GM13977 (cell line): ENCODE results near the gene PLXNA4.

ENCODE experiments used
- DNase-seq: peaks from one replicate; pipeline ENCODE4 v3.0.0; 2012; ENCODE audit warnings: low spot score
- CTCF ChIP-seq: IDR thresholded peaks from 2 replicates; pipeline ENCODE4 v1.5.1; 2012; ENCODE audit warnings: mild to moderate bottlenecking, control low read depth; ENCODE audit not compliant: insufficient read depth; ENCODE audit errors: extremely low read depth, missing control alignments
- in situ Hi-C: fragments of 300-500 bp; cut with MboI; formaldehyde crosslinking; loops from one replicate; pipeline ENCODE4 v1.12.0; 2022; ENCODE audit warnings: low sequenced_read_pairs, low pct_unique_long_range_greater_than_20kb, mixed read lengths, inconsistent platforms; ENCODE audit not compliant: unreplicated experiment

PLXNA4 gene

GRCh38 chr7:132121987-132122386 is 454.3 kb downstream of the PLXNA4 start:
- no peak for TF ChIP-seq CTCF
- no peak for DNase-seq

GRCh38 chr7:132118641-132119040 is 457.6 kb downstream of the PLXNA4 start:
- in situ Hi-C loops: no loop called here
- no peak for DNase-seq
- TF ChIP-seq CTCF: no peak

More at GRCh38 chr7:132121987-132122386, 454.3 kb downstream of the PLXNA4 start:
- in situ Hi-C loops: no loop called here

- in situ Hi-C loops: no loop called here
- no peak for TF ChIP-seq CTCF
- no peak for DNase-seq
Measured at GRCh38 chr7:132117636-132118035, 458.6 kb downstream of the PLXNA4 start.

GRCh38 chr7:132117181-132117580 is 459.1 kb downstream of the PLXNA4 start:
- no peak for DNase-seq
- TF ChIP-seq CTCF: no peak
- in situ Hi-C loops: no loop called here

GRCh38 chr7:132116369-132116768 is 459.9 kb downstream of the PLXNA4 start:
- no peak for DNase-seq
- in situ Hi-C loops: no loop called here
- no peak for TF ChIP-seq CTCF

- no peak for TF ChIP-seq CTCF
- in situ Hi-C loops: no loop called here
- DNase-seq: no peak
Measured at GRCh38 chr7:132115758-132116157, 460.5 kb downstream of the PLXNA4 start.

- no peak for TF ChIP-seq CTCF
- DNase-seq: no peak
- in situ Hi-C loops: no loop called here
Measured at GRCh38 chr7:132115028-132115427, 461.2 kb downstream of the PLXNA4 start.
